Thoracic aorta (tissue), 2 donors: ENCODE results near the gene RAC2. TPM values are rescaled to one million over a fixed set of nuclear protein-coding genes. Genes with fewer than 3 reads are reported as not detected.

Source experiments
- ATAC-seq: fragments of 150-250 bp; one replicate; pipeline ENCODE4 v1.8.0; 2017; ENCODE audit warnings: low read depth; ENCODE audit not compliant: insufficient number of reproducible peaks, low FRiP score
- DNase-seq: peaks from one replicate; pipeline ENCODE4 v3.0.0-alpha.2; 2020; ENCODE audit warnings: low spot score
- H3K27ac ChIP-seq, 2 donors: fragments of 200-600 bp; sonication (generic); 1 replicate in 1 of 2; 2 replicates in 1 of 2; pipeline ENCODE4 v1.5.1; 2016; ENCODE audit warnings: mild to moderate bottlenecking in 2 of 2, moderate library complexity in 2 of 2
- H3K27me3 ChIP-seq: fragments of 200-600 bp; sonication (generic); replicated peaks from 2 replicates; pipeline ENCODE4 v1.6.0; 2016; ENCODE audit warnings: mild to moderate bottlenecking; ENCODE audit not compliant: insufficient read depth
- H3K36me3 ChIP-seq: fragments of 200-600 bp; sonication (generic); one replicate; pipeline ENCODE4 v1.5.1; 2016
- H3K4me1 ChIP-seq, 2 donors: fragments of 200-600 bp; sonication (generic); 1 replicate in 1 of 2; 2 replicates in 1 of 2; pipeline versions ENCODE4 v1.5.1 to v1.6.0; 2016; ENCODE audit warnings: low read depth in 2 of 2, mild to moderate bottlenecking in 1 of 2; ENCODE audit not compliant: control insufficient read depth in 1 of 2
- H3K4me3 ChIP-seq: fragments of 200-600 bp; sonication (generic); 2 replicates; pipeline ENCODE4 v1.5.1; 2016; ENCODE audit warnings: mild to moderate bottlenecking
- H3K9me3 ChIP-seq: fragments of 200-600 bp; sonication (generic); 2 replicates; pipeline ENCODE4 v1.5.1; 2016
- CTCF ChIP-seq: fragments of 200-600 bp; sonication (generic); IDR thresholded peaks from one replicate; pipeline ENCODE4 v1.5.1; 2019; ENCODE audit warnings: antibody characterized with exemption
- total RNA-seq, 2 donors: library from RNA; depleted of rRNA; stranded (reverse); fragments of >200 nt; gene quantifications; one replicate each; pipeline versions ENCODE4 v1.1.0 to v1.2.3, GENCODE V29; 2016

Gene RAC2
- total RNA-seq, 2 donors from 2014 or later, result 10.7 to 16.2 TPM

- no peak for DNase-seq
- no peak for TF ChIP-seq CTCF
These were observed 63.4 kb downstream of the RAC2 start for GRCh38 chr22:37180531-37181231.

GRCh38 chr22:37179622-37180420 is 64.2 kb downstream of the RAC2 start:
- no peak for TF ChIP-seq CTCF
- Histone ChIP-seq H3K4me1 (peaks cover 9 to 16% of the 10 kb centered on the region in 2 donors), H3K27me3 (no peaks in the 10 kb centered on the region), H3K4me3 (no peak overlapping the region), H3K27ac (no peak overlapping the region), H3K36me3 (no peaks in the 10 kb centered on the region), H3K9me3 (no peaks in the 10 kb centered on the region)
- ATAC-seq, result no peak
- DNase-seq, result no peak

More at GRCh38 chr22:37180531-37181231, 63.4 kb downstream of the RAC2 start:
- Histone ChIP-seq H3K9me3 (no peaks in the 10 kb centered on the region), H3K4me1 (peaks cover 9 to 14% of the 10 kb centered on the region in 2 donors), H3K27ac (no peak overlapping the region), H3K36me3 (no peaks in the 10 kb centered on the region), H3K27me3 (no peaks in the 10 kb centered on the region), H3K4me3 (no peak overlapping the region)
- ATAC-seq, result no peak

- H3K4me1 ChIP-seq, result peaks cover 9 to 16% of the 10 kb centered on the region in 2 donors
- DNase-seq (no peak), ATAC-seq (no peak)
- no peak for TF ChIP-seq CTCF
- H3K36me3 ChIP-seq, result no peaks in the 10 kb centered on the region
- no peaks in the 10 kb centered on the region for H3K27me3 ChIP-seq
- no peak overlapping the region for H3K4me3 ChIP-seq
- H3K9me3 ChIP-seq, result no peaks in the 10 kb centered on the region
- H3K27ac ChIP-seq, result no peak overlapping the region
These were observed 65.0 kb downstream of the RAC2 start for GRCh38 chr22:37179126-37179470.

- TF ChIP-seq CTCF, result no peak
- Histone ChIP-seq H3K27ac (no peak overlapping the region), H3K4me3 (no peak overlapping the region), H3K36me3 (no peaks in the 10 kb centered on the region), H3K9me3 (no peaks in the 10 kb centered on the region), H3K27me3 (no peaks in the 10 kb centered on the region), H3K4me1 (peaks cover 9 to 16% of the 10 kb centered on the region in 2 donors)
- DNase-seq (no peak), ATAC-seq (no peak)
These were observed 65.5 kb downstream of the RAC2 start for GRCh38 chr22:37178350-37179125.

GRCh38 chr22:37177755-37178154 is 66.3 kb downstream of the RAC2 start:
- DNase-seq (no peak), ATAC-seq (no peak)
- H3K9me3 ChIP-seq, result no peaks in the 10 kb centered on the region
- H3K27me3 ChIP-seq, result no peaks in the 10 kb centered on the region
- peaks cover 9 to 16% of the 10 kb centered on the region in 2 donors for H3K4me1 ChIP-seq
- no peak for TF ChIP-seq CTCF
- no peak overlapping the region for H3K27ac ChIP-seq
- H3K36me3 ChIP-seq, result no peaks in the 10 kb centered on the region
- H3K4me3 ChIP-seq, result no peak overlapping the region
